Activated CD8-positive, alpha-beta T cell treated with anti-CD3 and anti-CD28 coated beads, Interleukin-2, amount 10 ng/mL, durations not matched to agents 7 days and 5 days (primary cell): ENCODE data around the gene FANCG. TPM values are rescaled to one million over a fixed set of nuclear protein-coding genes. Genes with fewer than 3 reads are reported as not detected.
A peak's percentile ranks its signal among the peaks of the same experiment; 100 is the strongest.

Source experiments
- ATAC-seq: fragments of 150-1000 bp; cut with Tn5 transposase; one replicate; pipeline ENCODE4 v1.10.0; 2021; ENCODE audit warnings: moderate library complexity
- CTCF ChIA-PET: fragments of 350-600 bp; sonication (Branson Sonifier 250); formaldehyde crosslinking; loops from one replicate; lab custom pipeline; 2021; ENCODE audit warnings: antibody characterized with exemption; lab: Charles Lee
- POLR2A ChIA-PET: fragments of 350-600 bp; sonication (Branson Sonifier 250); formaldehyde crosslinking; loops from one replicate; lab custom pipeline; 2021; ENCODE audit warnings: antibody characterized with exemption; lab: Charles Lee
- DNase-seq: peaks from one replicate; pipeline ENCODE4 v3.0.0-alpha.2; 2020
- H3K27ac Mint-ChIP-seq: one replicate; pipeline ENCODE4 v1.8.0; 2021; ENCODE audit warnings: mild to moderate bottlenecking, mixed read lengths
- H3K27me3 Mint-ChIP-seq: one replicate; pipeline ENCODE4 v1.8.0; 2021; ENCODE audit warnings: low read depth, mixed read lengths
- H3K36me3 Mint-ChIP-seq: one replicate; pipeline ENCODE4 v1.8.0; 2021; ENCODE audit warnings: low read depth, mixed read lengths
- H3K4me1 Mint-ChIP-seq: one replicate; pipeline ENCODE4 v1.8.0; 2021; ENCODE audit warnings: low read depth, mixed read lengths
- H3K4me3 Mint-ChIP-seq: one replicate; pipeline ENCODE4 v1.8.0; 2021; ENCODE audit warnings: mild to moderate bottlenecking, mixed read lengths
- H3K9me3 Mint-ChIP-seq: one replicate; pipeline ENCODE4 v1.8.0; 2022; ENCODE audit warnings: mixed read lengths; ENCODE audit not compliant: insufficient read depth
- total RNA-seq, 2 experiments: library from RNA; stranded (reverse); gene quantifications; one replicate each; pipeline ENCODE4 v1.2.3, GENCODE V29; 2021

The FANCG gene
- total RNA-seq, 2 experiments from 2014 or later, result 125 to 136 TPM

DNA sequence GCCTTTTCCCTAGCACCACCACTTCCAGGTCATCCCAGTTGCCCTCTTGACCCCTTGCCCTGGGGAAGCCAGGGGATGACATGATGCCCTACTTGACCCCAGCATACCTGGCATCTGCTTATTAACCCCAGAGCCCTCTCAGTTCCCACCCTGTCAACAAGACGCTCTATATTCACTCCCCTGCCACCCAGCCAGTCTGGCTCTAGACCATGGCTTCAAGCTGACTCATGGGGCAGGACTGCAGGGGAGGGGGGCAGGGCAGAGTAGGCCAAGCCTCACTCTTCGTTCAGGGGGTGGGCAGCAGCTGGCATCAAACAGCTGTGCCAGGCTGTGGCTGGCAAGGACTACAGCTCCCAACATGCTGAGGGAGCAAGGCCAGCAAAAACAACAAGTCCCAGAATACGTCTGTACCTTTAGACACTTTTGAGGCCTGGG lies 30.6 kb upstream of the FANCG start:
- Mint-ChIP-seq H3K27ac (no peak overlapping the region), H3K27me3 (no peaks in the 10 kb centered on the region), H3K36me3 (peaks cover 13% of the 10 kb centered on the region), H3K4me1 (peaks cover 51% of the 10 kb centered on the region), H3K4me3 (peak overlapping the region; percentile 69), H3K9me3 (no peaks in the 10 kb centered on the region)
- ATAC-seq (no peak), DNase-seq (no peak)
- ChIA-PET CTCF (interaction anchor here (2.4 kb wide), 1 partner anchor 13 kb away, joined by 14 read pairs; the partner anchor contains the start of gene PIGO), POLR2A (interaction anchor here (1.3 to 2.7 kb wide), 2 partner anchors 7 to 30 kb away, joined by 4 to 14 read pairs; partner anchors contain the start of genes FANCG and STOML2)

DNA sequence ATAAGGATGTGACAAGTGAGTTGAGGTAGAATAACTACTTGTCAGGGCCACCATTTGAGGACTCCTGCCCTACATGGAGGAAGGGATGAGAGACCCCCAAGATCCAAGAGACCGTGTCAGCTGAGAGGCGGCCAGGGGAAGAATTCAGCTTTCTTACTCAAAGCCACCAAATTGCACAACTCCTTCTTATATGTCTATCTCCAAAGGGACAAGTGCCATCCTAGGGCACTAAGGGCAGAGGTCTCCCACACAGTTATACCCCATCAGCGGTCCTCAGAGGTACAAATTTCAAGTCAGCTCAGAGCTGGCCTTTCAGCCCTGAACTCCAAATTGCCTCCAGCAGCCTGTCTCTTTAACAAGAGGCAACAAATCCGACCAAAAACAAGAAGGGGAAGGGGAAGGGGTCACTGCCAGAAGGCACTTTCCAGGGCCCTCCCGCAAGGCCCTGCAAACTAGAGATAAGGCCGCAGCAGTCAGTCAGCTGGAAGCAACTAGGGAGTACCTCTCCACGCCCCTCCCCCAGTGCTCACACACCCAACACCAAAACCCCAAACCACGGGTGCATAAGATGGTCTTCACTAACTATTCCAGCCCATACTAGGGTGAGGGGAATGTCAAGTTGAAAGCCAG lies 29.3 kb upstream of the FANCG start:
- Mint-ChIP-seq H3K4me3 (no peak overlapping the region), H3K27ac (no peak overlapping the region), H3K27me3 (no peaks in the 10 kb centered on the region), H3K36me3 (peaks cover 17% of the 10 kb centered on the region), H3K9me3 (no peaks in the 10 kb centered on the region), H3K4me1 (peaks cover 43% of the 10 kb centered on the region)
- POLR2A ChIA-PET, result no interaction called here
- DNase-seq (no peak), ATAC-seq (no peak)
- CTCF ChIA-PET, result no interaction called here

DNA sequence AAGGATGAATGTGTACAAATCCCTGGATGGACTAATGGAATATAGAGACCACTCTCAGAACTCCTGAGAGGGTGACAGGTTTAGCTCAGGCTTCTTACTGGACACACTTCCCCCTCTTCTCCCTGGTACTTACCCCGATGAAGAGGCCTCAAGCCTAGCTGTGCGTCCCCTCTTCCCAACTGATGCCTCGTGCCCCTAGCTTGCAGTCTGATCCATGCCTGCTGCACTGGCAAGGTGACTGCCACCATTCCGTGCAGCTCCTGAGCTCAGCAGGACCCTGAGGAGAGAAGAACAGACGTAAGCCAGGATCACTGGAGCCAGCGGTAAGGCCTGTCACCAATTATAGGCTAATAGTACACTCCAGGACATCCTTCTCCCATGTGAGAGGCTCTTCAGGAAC lies 28.7 kb upstream of the FANCG start:
- CTCF ChIA-PET, result interaction anchor here (1.4 kb wide), 1 partner anchor 12 kb away, joined by 5 read pairs; the partner anchor contains the start of gene PIGO
- H3K4me3 Mint-ChIP-seq, result no peak overlapping the region
- no peaks in the 10 kb centered on the region for H3K27me3 Mint-ChIP-seq
- peaks cover 12% of the 10 kb centered on the region for H3K36me3 Mint-ChIP-seq
- DNase-seq (no peak), ATAC-seq (no peak)
- peaks cover 42% of the 10 kb centered on the region for H3K4me1 Mint-ChIP-seq
- POLR2A ChIA-PET, result no interaction called here
- no peak overlapping the region for H3K27ac Mint-ChIP-seq
- no peaks in the 10 kb centered on the region for H3K9me3 Mint-ChIP-seq

GRCh38 chr9:35107297-35108290 lies 27.9 kb upstream of the FANCG start:
- Mint-ChIP-seq H3K4me1 (peaks cover 44% of the 10 kb centered on the region), H3K36me3 (peaks cover 15% of the 10 kb centered on the region), H3K27ac (no peak overlapping the region), H3K9me3 (no peaks in the 10 kb centered on the region), H3K4me3 (no peak overlapping the region), H3K27me3 (no peaks in the 10 kb centered on the region)
- CTCF ChIA-PET, result interaction anchor here (1.4 kb wide), 1 partner anchor 11 kb away, joined by 5 read pairs; the partner anchor contains the start of gene PIGO
- ATAC-seq (no peak), DNase-seq (no peak)
- POLR2A ChIA-PET, result interaction anchor here (0.5 to 2.2 kb wide), 2 partner anchors 35 to 1164 kb away, joined by 3 to 10 read pairs; partner anchors contain the start of gene VCP

GRCh38 chr9:35106343-35106730 lies 26.6 kb upstream of the FANCG start:
- no peak for DNase-seq
- H3K9me3 Mint-ChIP-seq, result no peaks in the 10 kb centered on the region
- no peak for ATAC-seq
- H3K4me3 Mint-ChIP-seq, result no peak overlapping the region
- peaks cover 22% of the 10 kb centered on the region for H3K36me3 Mint-ChIP-seq
- CTCF ChIA-PET, result interaction anchor here (0.8 kb wide), 1 partner anchor 10 kb away, joined by 3 read pairs; the partner anchor contains the start of gene PIGO
- H3K27me3 Mint-ChIP-seq, result no peaks in the 10 kb centered on the region
- POLR2A ChIA-PET, result interaction anchor here (2.2 kb wide), 1 partner anchor 34 kb away, joined by 10 read pairs; the partner anchor contains the start of gene VCP
- no peak overlapping the region for H3K27ac Mint-ChIP-seq
- peaks cover 43% of the 10 kb centered on the region for H3K4me1 Mint-ChIP-seq

DNA sequence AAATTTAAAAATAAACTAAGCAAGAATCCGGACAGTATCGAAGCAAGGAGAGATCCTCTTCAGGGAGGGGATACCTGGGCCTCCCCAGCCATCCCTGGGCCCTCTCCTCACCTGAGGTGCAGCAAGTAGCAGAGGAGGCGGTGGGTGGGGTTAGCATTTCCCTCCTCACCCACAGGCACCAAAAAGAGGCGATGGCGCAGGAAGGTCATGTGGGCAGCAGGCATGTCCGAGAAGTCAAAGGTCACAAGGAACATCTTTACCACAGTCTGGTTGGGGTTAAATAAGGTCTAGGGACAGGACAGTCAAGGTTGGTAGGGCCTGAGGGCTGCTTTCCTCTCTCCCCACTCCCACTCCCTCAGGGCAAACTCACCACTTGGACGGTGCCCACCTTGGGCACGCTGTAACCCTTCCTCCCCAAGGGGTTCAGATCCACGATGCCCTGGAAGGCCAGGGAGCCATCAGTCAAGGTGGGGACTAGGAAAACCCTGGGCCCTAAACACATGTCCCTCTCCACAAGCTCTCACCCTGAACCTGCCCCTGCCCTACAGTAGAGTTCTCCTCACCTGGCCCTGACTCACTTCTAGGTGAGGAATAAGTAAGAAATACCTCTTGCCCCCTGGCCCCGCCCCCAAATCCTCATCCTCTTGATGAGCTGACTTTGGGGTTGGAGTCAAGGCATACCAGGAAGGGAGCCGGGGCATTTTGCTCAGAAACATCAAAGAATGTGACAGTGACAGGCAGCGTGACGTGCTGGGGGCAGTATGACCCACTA lies 26.0 kb upstream of the FANCG start:
- ATAC-seq, result no peak

DNA sequence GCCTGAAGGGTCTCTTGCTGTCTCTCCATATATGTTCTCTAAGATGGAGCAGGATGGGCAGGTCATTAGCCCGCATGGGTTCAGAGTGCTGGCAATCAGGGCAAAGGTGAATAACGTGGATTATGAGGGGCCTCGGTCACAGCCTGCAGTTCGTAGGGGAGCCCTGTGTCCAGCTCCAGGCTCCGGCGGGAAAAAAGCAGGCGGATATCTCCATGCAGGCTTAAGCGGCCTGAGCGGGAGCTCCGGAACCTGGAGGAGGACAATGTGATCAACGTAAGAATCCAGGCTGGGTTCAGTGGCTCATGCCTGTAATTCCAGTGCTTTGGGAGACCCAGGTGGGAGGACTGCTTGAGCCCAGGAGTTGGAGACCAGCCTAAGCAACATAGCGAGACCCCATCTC lies 25.4 kb upstream of the FANCG start:
- Mint-ChIP-seq H3K27ac (no peak overlapping the region), H3K36me3 (peaks cover 32% of the 10 kb centered on the region), H3K4me3 (no peak overlapping the region), H3K27me3 (no peaks in the 10 kb centered on the region), H3K9me3 (no peaks in the 10 kb centered on the region), H3K4me1 (peaks cover 43% of the 10 kb centered on the region)
- DNase-seq (no peak), ATAC-seq (no peak)
- CTCF ChIA-PET, result interaction anchor here (0.5 to 2.7 kb wide), 3 partner anchors 11 to 590 kb away, joined by 3 to 10 read pairs (median 6); partner anchors contain the start of gene ATOSB
- POLR2A ChIA-PET, result interaction anchor here (2.2 kb wide), 1 partner anchor 33 kb away, joined by 10 read pairs; the partner anchor contains the start of gene VCP

More for the DNA sequence above, 26.0 kb upstream of the FANCG start:
- Mint-ChIP-seq H3K4me3 (no peak overlapping the region), H3K4me1 (peaks cover 45% of the 10 kb centered on the region), H3K36me3 (peaks cover 27% of the 10 kb centered on the region), H3K27ac (no peak overlapping the region), H3K9me3 (no peaks in the 10 kb centered on the region), H3K27me3 (no peaks in the 10 kb centered on the region)
- DNase-seq, result no peak
- ChIA-PET CTCF (interaction anchor here (0.8 kb wide), 1 partner anchor 9 kb away, joined by 3 read pairs; the partner anchor contains the start of gene PIGO), POLR2A (interaction anchor here (2.2 kb wide), 1 partner anchor 34 kb away, joined by 10 read pairs; the partner anchor contains the start of gene VCP)

DNA sequence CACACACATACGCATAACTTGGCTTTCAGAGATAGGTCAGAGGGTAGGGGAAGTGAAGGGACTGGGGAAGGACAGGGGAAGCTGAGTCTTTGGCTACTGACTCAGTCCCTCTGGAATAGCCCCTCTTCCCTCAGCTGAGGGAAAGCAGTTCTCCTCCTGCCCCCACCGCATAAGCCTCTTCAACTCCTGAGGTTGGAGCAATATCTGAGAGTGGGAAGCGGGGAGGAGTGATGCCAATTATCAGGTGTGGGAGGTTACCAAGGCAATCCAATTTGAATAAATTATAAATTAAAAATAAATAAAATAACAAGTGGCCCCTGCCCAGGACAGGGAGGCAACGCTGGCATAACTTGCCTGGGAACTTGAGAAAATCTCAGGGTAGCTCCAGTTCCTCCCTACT lies 24.8 kb upstream of the FANCG start:
- Mint-ChIP-seq H3K4me3 (no peak overlapping the region), H3K27me3 (no peaks in the 10 kb centered on the region), H3K36me3 (peaks cover 37% of the 10 kb centered on the region), H3K4me1 (peaks cover 43% of the 10 kb centered on the region), H3K27ac (no peak overlapping the region), H3K9me3 (no peaks in the 10 kb centered on the region)
- POLR2A ChIA-PET, result interaction anchor here (3.0 to 3.1 kb wide), 2 partner anchors 10 to 25 kb away, joined by 20 to 33 read pairs; partner anchors contain the start of genes ATOSB and FANCG
- CTCF ChIA-PET, result interaction anchor here (0.5 to 2.9 kb wide), 5 partner anchors 11 to 591 kb away, joined by 3 to 11 read pairs (median 8); partner anchors contain the start of genes ATOSB and FANCG
- ATAC-seq, result no peak
- no peak for DNase-seq

DNA sequence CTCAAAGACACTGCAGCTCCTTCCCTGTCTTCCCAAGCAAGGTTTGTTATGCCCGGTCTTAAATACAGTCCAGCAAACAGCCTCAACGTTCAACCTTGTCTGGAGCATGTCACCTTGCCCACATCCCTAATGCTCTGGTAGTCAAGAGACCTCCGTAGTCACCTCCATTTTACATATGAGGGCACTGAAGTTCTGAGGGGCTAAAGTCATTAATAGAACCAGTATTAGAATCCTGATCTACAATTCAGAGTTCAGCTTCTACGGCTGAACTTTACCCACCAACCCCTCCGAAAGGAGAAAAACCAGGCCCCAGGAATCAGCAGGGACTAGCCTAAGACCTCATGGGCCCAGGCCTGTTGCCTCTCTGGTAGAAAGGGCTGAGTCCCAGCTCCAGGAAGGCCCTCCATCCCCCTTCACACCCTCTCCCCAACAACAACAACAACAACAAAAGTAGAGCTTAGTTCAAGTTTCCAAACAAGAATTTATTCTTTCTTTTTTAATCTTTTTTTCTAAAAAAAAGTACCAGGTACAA lies 24.0 kb upstream of the FANCG start:
- Mint-ChIP-seq H3K4me1 (peaks cover 40% of the 10 kb centered on the region), H3K27me3 (no peaks in the 10 kb centered on the region), H3K27ac (peak overlapping the region; percentile 96), H3K36me3 (peaks cover 42% of the 10 kb centered on the region), H3K9me3 (no peaks in the 10 kb centered on the region), H3K4me3 (peak overlapping the region; percentile 97)
- CTCF ChIA-PET, result interaction anchor here (1.0 to 2.9 kb wide), 10 partner anchors 9 to 593 kb away, joined by 3 to 11 read pairs (median 6); partner anchors contain the start of genes ATOSB, FANCG and VCP
- DNase-seq (no peak), ATAC-seq (peak; percentile 29)
- POLR2A ChIA-PET, result interaction anchor here (0.7 to 3.1 kb wide), 8 partner anchors 8 to 554 kb away, joined by 3 to 33 read pairs (median 10); partner anchors contain the start of genes ATOSB, CCDC107, FANCG and RMRP
